HL-60 (cell line): ENCODE data around the gene IL27RA.

Source experiments
- DNase-seq, 2 experiments: peaks; one replicate each; pipeline ENCODE4 v3.0.0-alpha.2; 2010 to 2020; ENCODE audit warnings: low read depth in 1 of 2, low spot score in 1 of 2
- H3K27ac ChIP-seq: fragments of 250-450 bp; sonication (Bioruptor Pico); replicated peaks from 2 replicates; pipeline ENCODE4 v1.5.1; 2020; ENCODE audit warnings: mild to moderate bottlenecking, moderate library complexity
- H3K27me3 ChIP-seq: fragments of 250-450 bp; sonication (Bioruptor Pico); 2 replicates; pipeline ENCODE4 v1.5.1; 2021; ENCODE audit warnings: mild to moderate bottlenecking, moderate library complexity; ENCODE audit not compliant: insufficient read depth, poor library complexity, severe bottlenecking
- H3K4me3 ChIP-seq: replicated peaks from 2 replicates; pipeline ENCODE4 v1.5.1; 2011; ENCODE audit warnings: mild to moderate bottlenecking, control low read depth, low read length; ENCODE audit not compliant: insufficient read depth
- GABPA ChIP-seq: IDR thresholded peaks from 2 replicates; pipeline ENCODE4 v1.6.1; 2012; ENCODE audit warnings: low read depth
- POLR2AphosphoS5 ChIP-seq: IDR thresholded peaks from 2 replicates; pipeline ENCODE4 v1.6.1; 2012; ENCODE audit warnings: low read depth
- REST ChIP-seq: IDR thresholded peaks from 2 replicates; pipeline ENCODE4 v1.6.1; 2012; ENCODE audit warnings: low read depth; ENCODE audit not compliant: insufficient replicate concordance
- SPI1 ChIP-seq: IDR thresholded peaks from 2 replicates; pipeline ENCODE4 v1.6.1; 2012; ENCODE audit warnings: low read depth, mild to moderate bottlenecking, borderline replicate concordance
- TF ChIP-seq, protein P1 (sequence below): IDR thresholded peaks from one replicate; pipeline ENCODE4 v1.5.1; 2011; ENCODE audit warnings: low read length, control low read depth, inconsistent platforms; ENCODE audit not compliant: insufficient read depth

The IL27RA gene

DNA sequence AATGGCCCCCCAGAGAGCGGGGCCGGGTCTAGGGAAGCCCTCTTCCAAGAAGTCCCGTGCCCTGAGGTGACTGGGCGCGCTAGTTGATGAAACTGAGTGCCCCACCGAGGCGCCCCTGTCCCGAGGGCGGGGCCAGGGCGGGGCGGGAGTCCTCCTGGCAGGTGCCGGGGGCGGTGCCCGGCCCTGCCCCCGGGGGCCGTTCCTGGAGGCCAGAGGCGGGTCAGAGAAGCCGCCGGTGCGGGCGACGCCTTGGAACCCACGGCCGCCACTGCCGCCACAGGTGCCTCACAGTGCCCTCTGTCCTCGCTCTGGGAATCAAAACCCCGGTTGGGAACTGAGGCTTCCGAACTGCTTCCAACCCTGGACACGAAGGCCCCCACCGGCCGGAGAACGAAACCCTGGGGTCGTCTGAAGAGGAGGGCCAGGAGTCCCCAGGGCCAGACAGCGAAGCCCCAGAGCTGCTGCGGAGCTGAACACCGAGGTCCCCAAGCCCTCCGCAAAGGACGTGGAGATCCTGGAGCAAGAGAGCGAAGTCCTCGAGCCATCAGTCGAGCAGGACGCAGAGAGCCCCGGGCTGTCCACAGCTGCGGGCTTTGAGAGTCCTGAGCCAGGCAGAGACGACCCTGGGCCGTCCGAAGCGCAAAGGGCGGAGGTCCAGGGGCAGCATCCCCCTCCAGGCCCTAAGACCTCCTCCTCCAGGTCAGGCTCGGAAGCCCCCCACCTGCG is 41.1 kb downstream of the IL27RA start, which contains the start of gene MISP3:
TSS of gene MISP3 (plus strand) at position 252 of the 726 bp plus-strand sequence. CDS start 524 bp downstream, outside the sequence.
- peak within 1 kb of the TSS; percentile 43 for H3K4me3 ChIP-seq
- H3K27ac ChIP-seq: peak within 1 kb of the TSS; percentile 31
- TF ChIP-seq GABPA (no peak), POLR2AphosphoS5 (no peak), REST (no peak), SPI1 (no peak)
- TF ChIP-seq, protein P1, sequence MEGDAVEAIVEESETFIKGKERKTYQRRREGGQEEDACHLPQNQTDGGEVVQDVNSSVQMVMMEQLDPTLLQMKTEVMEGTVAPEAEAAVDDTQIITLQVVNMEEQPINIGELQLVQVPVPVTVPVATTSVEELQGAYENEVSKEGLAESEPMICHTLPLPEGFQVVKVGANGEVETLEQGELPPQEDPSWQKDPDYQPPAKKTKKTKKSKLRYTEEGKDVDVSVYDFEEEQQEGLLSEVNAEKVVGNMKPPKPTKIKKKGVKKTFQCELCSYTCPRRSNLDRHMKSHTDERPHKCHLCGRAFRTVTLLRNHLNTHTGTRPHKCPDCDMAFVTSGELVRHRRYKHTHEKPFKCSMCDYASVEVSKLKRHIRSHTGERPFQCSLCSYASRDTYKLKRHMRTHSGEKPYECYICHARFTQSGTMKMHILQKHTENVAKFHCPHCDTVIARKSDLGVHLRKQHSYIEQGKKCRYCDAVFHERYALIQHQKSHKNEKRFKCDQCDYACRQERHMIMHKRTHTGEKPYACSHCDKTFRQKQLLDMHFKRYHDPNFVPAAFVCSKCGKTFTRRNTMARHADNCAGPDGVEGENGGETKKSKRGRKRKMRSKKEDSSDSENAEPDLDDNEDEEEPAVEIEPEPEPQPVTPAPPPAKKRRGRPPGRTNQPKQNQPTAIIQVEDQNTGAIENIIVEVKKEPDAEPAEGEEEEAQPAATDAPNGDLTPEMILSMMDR: no peak
- peaks cover 2% of the 10 kb centered on the region for H3K27me3 ChIP-seq
- DNase-seq: no peak

DNA sequence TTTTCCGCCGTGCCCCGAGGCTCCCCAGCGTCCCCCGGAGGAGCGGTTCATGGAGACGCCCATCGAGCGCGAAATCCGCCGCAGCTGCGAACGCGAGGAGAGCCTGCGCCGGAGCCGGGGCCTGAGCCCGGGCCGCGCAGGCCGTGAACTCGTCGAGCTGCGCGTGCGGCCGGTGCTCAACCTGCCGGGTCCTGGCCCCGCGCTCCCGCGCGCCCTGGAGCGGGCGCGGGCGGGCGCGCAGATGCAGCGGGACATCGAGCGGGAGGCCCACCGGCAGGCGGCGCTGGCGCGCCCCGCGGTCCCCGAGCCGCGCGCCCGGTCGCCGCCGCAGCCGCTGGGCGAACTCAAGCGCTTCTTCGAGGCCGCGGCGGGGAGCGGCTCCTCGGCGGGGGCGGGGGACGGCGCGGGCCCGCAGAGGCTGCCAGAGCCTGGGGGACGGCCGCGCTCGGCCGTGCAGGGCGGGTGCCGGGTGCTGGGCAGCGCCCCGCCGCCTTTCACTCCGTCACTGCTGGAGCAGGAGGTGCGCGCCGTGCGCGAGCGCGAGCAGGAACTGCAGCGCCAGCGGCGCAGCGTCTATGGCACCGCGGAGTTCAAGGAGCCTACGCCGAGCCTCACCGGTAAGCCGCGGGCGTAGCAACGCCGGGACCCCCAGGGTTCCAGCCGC is 41.8 kb downstream of the IL27RA start:
- TF ChIP-seq REST (no peak), GABPA (no peak), SPI1 (0 out of 2 replicates have a peak, but pooled peaks have one; percentile 8), POLR2AphosphoS5 (no peak)
- TF ChIP-seq, protein P1: peak; percentile 28
- H3K4me3 ChIP-seq: peak overlapping the region; percentile 43
- DNase-seq: peak in 1 of 2 experiments; percentile 77
- peaks cover 2% of the 10 kb centered on the region for H3K27me3 ChIP-seq
- H3K27ac ChIP-seq: peak overlapping the region; percentile 31

DNA sequence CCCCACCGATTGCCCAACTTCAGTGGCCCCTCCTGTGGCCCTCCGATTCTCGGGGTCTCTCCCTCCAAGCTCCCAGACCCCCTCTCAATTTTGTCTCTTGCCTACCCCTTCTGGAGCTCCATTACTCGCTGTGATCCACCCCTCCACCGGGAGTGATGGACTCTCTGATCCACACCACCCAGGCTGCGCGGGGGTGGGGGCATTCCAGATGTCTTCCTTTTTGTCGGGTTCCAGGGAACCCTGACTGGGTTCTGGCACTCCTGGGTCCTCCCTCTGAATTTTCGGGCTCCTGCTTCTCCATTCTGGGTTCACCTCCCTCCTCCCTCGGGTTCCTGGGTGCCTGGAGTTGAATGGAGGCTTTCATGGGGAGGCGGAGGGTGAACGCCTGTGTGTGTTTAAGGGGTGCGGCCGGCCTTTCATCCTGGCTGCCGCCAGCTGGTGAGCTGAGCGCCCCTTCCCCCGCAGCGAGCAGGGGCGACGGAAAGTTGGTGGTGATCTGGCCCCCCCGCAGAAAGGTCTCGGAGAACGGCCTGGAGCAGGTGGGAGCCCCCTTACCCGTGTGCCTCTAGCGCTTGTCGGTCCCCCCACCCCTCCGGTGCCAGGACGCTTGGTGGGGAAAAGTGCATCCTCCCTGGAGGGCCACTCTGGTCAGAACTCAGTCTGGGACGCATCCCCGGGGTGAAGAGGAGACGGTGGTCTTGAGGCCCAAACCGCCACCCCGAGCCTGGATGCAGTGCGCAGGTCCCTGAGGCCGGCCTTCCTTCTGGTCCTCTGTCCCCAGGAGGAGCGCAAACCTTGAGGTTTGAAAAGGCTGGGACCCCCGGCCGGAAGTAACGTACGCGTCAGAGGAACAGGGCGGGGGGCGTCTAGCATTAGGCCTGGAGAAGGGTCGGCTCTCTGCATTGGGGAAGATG is 42.6 kb downstream of the IL27RA start:
- no peak for DNase-seq
- Histone ChIP-seq H3K27ac (peak overlapping the region; percentile 31), H3K27me3 (peaks cover 2% of the 10 kb centered on the region), H3K4me3 (peak overlapping the region; percentile 38)
- TF ChIP-seq, protein P1: no peak
